PC-3 (cell line): ENCODE data around the gene MPZL1.

Experiments used
- EZH2phosphoT487 ChIP-seq: fragments of 300-600 bp; sonication (generic); IDR thresholded peaks from 2 replicates; pipeline ENCODE4 v1.6.1; 2018; ENCODE audit warnings: mild to moderate bottlenecking, antibody characterized with exemption, low read length, borderline replicate concordance
- TF ChIP-seq, protein P1 (sequence below): fragments of 300-600 bp; sonication (generic); conservative IDR thresholded peaks from 2 replicates; pipeline ENCODE4 v1.5.1; 2017; ENCODE audit warnings: antibody characterized with exemption, low read depth, mild to moderate bottlenecking, low read length

DNA sequence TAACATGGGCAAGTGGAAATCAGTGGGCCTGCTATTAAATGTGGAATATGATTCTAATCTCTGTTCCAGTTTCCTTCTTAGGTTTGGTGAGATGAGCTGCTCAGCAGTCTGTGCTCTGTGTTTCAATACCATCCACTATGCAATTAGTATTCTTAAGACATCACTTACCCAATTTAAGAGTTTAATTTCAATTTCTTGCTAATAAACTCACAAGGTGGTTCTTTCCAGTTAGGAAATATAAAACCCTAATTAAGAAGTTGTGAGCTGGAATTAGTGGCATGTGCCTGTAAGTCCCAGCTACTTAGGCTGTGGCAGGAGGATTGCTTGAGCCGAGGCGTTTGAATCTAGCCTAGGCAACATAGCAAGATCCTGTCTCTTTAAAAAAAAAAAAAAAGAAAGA lies 51.7 kb downstream of the MPZL1 start:
- TF ChIP-seq, protein P1, sequence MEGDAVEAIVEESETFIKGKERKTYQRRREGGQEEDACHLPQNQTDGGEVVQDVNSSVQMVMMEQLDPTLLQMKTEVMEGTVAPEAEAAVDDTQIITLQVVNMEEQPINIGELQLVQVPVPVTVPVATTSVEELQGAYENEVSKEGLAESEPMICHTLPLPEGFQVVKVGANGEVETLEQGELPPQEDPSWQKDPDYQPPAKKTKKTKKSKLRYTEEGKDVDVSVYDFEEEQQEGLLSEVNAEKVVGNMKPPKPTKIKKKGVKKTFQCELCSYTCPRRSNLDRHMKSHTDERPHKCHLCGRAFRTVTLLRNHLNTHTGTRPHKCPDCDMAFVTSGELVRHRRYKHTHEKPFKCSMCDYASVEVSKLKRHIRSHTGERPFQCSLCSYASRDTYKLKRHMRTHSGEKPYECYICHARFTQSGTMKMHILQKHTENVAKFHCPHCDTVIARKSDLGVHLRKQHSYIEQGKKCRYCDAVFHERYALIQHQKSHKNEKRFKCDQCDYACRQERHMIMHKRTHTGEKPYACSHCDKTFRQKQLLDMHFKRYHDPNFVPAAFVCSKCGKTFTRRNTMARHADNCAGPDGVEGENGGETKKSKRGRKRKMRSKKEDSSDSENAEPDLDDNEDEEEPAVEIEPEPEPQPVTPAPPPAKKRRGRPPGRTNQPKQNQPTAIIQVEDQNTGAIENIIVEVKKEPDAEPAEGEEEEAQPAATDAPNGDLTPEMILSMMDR: no peak
- no peak for TF ChIP-seq EZH2phosphoT487
